ENCODE data around the gene KIF4A. TPM values are rescaled to one million over a fixed set of nuclear protein-coding genes. Genes with fewer than 3 reads are reported as not detected.

KIF4A gene
- total RNA-seq, 1 experiment from 2014 or later, result 52.9 TPM

DNA sequence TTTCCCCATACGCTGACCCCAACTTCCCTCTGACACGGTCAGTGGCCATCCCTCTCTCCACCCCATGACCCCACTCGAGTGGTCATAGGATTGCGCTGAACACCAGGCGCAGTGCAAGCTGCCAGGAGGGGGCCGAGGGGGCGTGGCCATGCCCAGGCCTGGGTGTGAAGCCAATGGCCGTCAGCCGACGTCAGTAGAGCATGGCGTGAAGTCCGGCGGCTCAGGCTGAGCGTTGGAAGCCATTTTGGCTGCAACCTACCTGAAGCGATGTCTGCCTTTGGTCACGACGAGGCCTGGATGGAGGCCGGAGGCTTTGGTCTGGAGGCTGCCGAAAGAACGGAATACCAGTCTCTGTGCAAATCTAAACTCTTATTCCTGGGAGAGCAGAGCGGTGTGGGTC lies 8.0 kb upstream of the KIF4A start, which contains the start of gene RAB41:
TSS of gene RAB41 (plus strand) at position 222 of the 400 bp plus-strand sequence. CDS start at position 268, 46 bp downstream.
- no peak for DNase-seq
- Histone ChIP-seq H3K79me2 (ENCODE audit: low read depth) (no peaks in the 10 kb centered on the region), H3K36me3 (ENCODE audit: low read depth) (no peaks in the 10 kb centered on the region), H3K9me3 (ENCODE audit: insufficient read depth, low read depth) (no peaks in the 10 kb centered on the region), H3K27ac (no peak within 1 kb of the TSS), H3K4me1 (replicated peaks; ENCODE audit: insufficient read depth) (no peaks in the 10 kb centered on the region), H3K9me2 (ENCODE audit: insufficient read depth) (no peaks in the 10 kb centered on the region), H3K4me3 (no peak within 1 kb of the TSS), H3K4me2 (no peak within 1 kb of the TSS), H2AFZ (no peak within 1 kb of the TSS), H3K27me3 (ENCODE audit: insufficient read depth, low read depth) (no peaks in the 10 kb centered on the region), H3F3A (ENCODE audit: insufficient read depth, low read depth) (no peaks in the 10 kb centered on the region), H4K20me1 (ENCODE audit: insufficient read depth) (no peaks in the 10 kb centered on the region)
- POLR2A ChIA-PET (ENCODE audit: unreplicated experiment), result no interaction called here
- BruUV-seq (replicated peaks), result no TSS peak
- intact Hi-C loops (cut with micrococcal nuclease; ENCODE audit: unreplicated experiment), result no loop called here
- TF ChIP-seq, protein P1, sequence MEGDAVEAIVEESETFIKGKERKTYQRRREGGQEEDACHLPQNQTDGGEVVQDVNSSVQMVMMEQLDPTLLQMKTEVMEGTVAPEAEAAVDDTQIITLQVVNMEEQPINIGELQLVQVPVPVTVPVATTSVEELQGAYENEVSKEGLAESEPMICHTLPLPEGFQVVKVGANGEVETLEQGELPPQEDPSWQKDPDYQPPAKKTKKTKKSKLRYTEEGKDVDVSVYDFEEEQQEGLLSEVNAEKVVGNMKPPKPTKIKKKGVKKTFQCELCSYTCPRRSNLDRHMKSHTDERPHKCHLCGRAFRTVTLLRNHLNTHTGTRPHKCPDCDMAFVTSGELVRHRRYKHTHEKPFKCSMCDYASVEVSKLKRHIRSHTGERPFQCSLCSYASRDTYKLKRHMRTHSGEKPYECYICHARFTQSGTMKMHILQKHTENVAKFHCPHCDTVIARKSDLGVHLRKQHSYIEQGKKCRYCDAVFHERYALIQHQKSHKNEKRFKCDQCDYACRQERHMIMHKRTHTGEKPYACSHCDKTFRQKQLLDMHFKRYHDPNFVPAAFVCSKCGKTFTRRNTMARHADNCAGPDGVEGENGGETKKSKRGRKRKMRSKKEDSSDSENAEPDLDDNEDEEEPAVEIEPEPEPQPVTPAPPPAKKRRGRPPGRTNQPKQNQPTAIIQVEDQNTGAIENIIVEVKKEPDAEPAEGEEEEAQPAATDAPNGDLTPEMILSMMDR (conservative IDR thresholded peaks at IDR 0.05), result no peak
- no peak for TF ChIP-seq EZH2 (IDR thresholded peaks at IDR 0.05; ENCODE audit: low read depth)
- CTCF ChIA-PET, result no interaction called here

DNA sequence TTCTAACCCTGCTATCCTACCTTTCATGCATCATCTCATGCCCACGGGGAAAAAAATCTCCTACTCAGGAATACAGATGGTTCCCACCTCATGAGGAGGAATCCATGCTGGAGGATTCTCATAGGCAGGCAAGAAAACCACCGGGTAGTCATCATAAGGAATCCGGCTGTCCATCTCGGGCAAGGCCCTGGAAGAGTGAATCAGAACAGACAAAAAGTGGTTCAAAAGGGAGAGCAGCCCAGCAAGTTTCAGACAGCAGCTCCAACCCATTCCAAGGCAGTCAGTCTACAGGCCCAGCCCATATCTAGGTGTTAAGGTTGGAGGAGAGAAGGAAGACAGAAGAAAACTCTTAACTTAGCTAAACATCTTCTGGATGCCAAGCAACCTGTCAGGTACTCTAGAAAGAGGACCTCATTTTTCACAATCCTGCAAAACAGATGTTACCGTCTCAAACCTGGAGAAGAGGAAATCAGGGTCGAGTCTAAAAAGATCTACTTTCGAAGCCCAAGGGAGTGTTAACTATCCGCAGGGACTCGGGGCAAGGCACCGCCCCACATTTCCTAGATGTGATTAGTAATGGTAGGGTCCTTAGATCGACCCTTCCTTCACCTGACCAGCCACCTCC lies 624 bp upstream of the KIF4A start:
- no peak for DNase-seq
- Histone ChIP-seq H3K27me3 (ENCODE audit: insufficient read depth, low read depth) (no peaks in the 10 kb centered on the region), H3K9me2 (ENCODE audit: insufficient read depth) (no peaks in the 10 kb centered on the region), H4K20me1 (ENCODE audit: insufficient read depth) (no peaks in the 10 kb centered on the region), H3F3A (ENCODE audit: insufficient read depth, low read depth) (no peaks in the 10 kb centered on the region), H3K9me3 (ENCODE audit: insufficient read depth, low read depth) (no peaks in the 10 kb centered on the region), H3K27ac (no peak overlapping the region), H2AFZ (peak overlapping the region; percentile 97), H3K4me2 (peak overlapping the region; percentile 87), H3K79me2 (ENCODE audit: low read depth) (peaks cover 27% of the 10 kb centered on the region), H3K4me3 (peak overlapping the region; percentile 91), H3K36me3 (ENCODE audit: low read depth) (no peaks in the 10 kb centered on the region), H3K4me1 (replicated peaks; ENCODE audit: insufficient read depth) (peaks cover 11% of the 10 kb centered on the region)
- ChIA-PET CTCF (interaction anchor here (1.0 kb wide), 1 partner anchor 156 kb away, joined by 7 read pairs; the partner anchor contains the start of gene IGBP1), POLR2A (ENCODE audit: unreplicated experiment) (interaction anchor here (1.0 kb wide), 1 partner anchor 121 kb away, joined by 5 read pairs; no protein-coding TSS in a partner anchor)
- intact Hi-C loops (cut with micrococcal nuclease; ENCODE audit: unreplicated experiment), result no loop called here
- BruUV-seq (replicated peaks), result TSS peak; percentile 57
- TF ChIP-seq EZH2 (IDR thresholded peaks at IDR 0.05; ENCODE audit: low read depth), result no peak
- TF ChIP-seq, protein P1 (conservative IDR thresholded peaks at IDR 0.05), result no peak

DNA sequence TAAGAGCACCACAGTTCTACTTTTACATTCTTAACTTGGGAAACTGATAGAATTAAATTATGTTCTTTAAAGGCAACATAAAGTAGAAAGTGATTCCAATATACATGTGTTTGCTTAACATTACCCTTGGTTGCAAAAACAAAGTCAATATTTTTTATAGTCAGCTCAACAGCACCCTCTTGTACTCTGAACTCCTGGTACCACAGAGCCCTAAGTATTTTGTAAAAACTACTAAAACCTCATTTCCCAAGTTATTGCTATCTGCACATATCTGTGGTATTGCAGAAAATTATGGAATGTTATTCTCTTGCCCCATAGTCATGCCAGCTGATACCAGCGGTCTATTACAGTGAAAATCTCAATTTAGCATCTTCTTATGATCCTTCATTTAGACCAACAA lies 2.9 kb downstream of the KIF4A start:
- Histone ChIP-seq H3K4me3 (no peak overlapping the region), H3F3A (ENCODE audit: insufficient read depth, low read depth) (no peaks in the 10 kb centered on the region)

More for the DNA sequence above, 2.9 kb downstream of the KIF4A start:
- intact Hi-C loops (cut with micrococcal nuclease; ENCODE audit: unreplicated experiment), result loop anchor here (10.0 kb wide), 1 partner anchor 102 kb away; no protein-coding TSS in a partner anchor
- H3K9me3 ChIP-seq (ENCODE audit: insufficient read depth, low read depth), result no peaks in the 10 kb centered on the region
- no peak overlapping the region for H3K27ac ChIP-seq
- no TSS peak for BruUV-seq (replicated peaks)
- H3K36me3 ChIP-seq (ENCODE audit: low read depth), result 0 out of 2 replicates have a peak, but pooled peaks cover 4% of the 10 kb centered on the region
- no peak for DNase-seq
- H4K20me1 ChIP-seq (ENCODE audit: insufficient read depth), result no peaks in the 10 kb centered on the region
- H3K27me3 ChIP-seq (ENCODE audit: insufficient read depth, low read depth), result no peaks in the 10 kb centered on the region
- no peak overlapping the region for H2AFZ ChIP-seq
- H3K9me2 ChIP-seq (ENCODE audit: insufficient read depth), result no peaks in the 10 kb centered on the region
- no peak overlapping the region; the same call in 1 of the 2 replicates for H3K4me2 ChIP-seq
- no peak for TF ChIP-seq EZH2 (IDR thresholded peaks at IDR 0.05; ENCODE audit: low read depth)
- TF ChIP-seq, protein P1 (conservative IDR thresholded peaks at IDR 0.05), result no peak
- peaks cover 11% of the 10 kb centered on the region for H3K4me1 ChIP-seq (replicated peaks; ENCODE audit: insufficient read depth)
- POLR2A ChIA-PET (ENCODE audit: unreplicated experiment), result interaction anchor here (0.6 kb wide), 1 partner anchor 160 kb away, joined by 5 read pairs; the partner anchor contains the start of gene IGBP1
- CTCF ChIA-PET, result no interaction called here
- H3K79me2 ChIP-seq (ENCODE audit: low read depth), result peaks cover 30% of the 10 kb centered on the region
